Esophagus muscularis mucosa (tissue), 4 donors: ENCODE measurements around the gene GPC6. TPM values are rescaled to one million over a fixed set of nuclear protein-coding genes. Genes with fewer than 3 reads are reported as not detected.

ENCODE experiments used
- DNase-seq: peaks from one replicate; pipeline ENCODE4 v3.0.0-alpha.2; 2017; ENCODE audit errors: extremely low spot score
- H3K27ac ChIP-seq, 4 donors: fragments of 200-600 bp; sonication (generic); replicated peaks in 1 of 4; 1 replicate in 3 of 4; 2 replicates in 1 of 4; pipeline ENCODE4 v1.5.1; 2016 to 2019; ENCODE audit warnings: mild to moderate bottlenecking in 1 of 4
- H3K27me3 ChIP-seq, 4 donors: fragments of 200-600 bp; sonication (generic); one replicate each; pipeline versions ENCODE4 v1.5.1 to v1.6.0; 2016 to 2019
- H3K36me3 ChIP-seq, 4 donors: fragments of 200-600 bp; sonication (generic); one replicate each; pipeline ENCODE4 v1.5.1; 2016 to 2019
- H3K4me1 ChIP-seq, 4 donors: fragments of 200-600 bp; sonication (generic); one replicate each; pipeline ENCODE4 v1.5.1; 2016 to 2019
- H3K4me3 ChIP-seq, 4 donors: fragments of 200-600 bp; sonication (generic); 1 replicate in 2 of 4; 2 replicates in 2 of 4; pipeline ENCODE4 v1.5.1; 2016 to 2019; ENCODE audit warnings: mild to moderate bottlenecking in 4 of 4, moderate library complexity in 1 of 4
- H3K9me3 ChIP-seq, 4 donors: fragments of 200-600 bp; sonication (generic); 1 replicate in 3 of 4; 2 replicates in 1 of 4; pipeline ENCODE4 v1.5.1; 2016 to 2019
- EP300 ChIP-seq: sonication (generic); formaldehyde crosslinking; IDR thresholded peaks from one replicate; pipeline ENCODE4 v1.6.1; 2017; ENCODE audit warnings: antibody characterized with exemption
- POLR2A ChIP-seq: fragments of 450-650 bp; IDR thresholded peaks from one replicate; pipeline ENCODE4 v1.6.1; 2017; ENCODE audit warnings: antibody characterized with exemption, moderate library complexity, mild to moderate bottlenecking, low read depth
- POLR2AphosphoS5 ChIP-seq, 2 donors: sonication (generic); formaldehyde crosslinking; IDR thresholded peaks; one replicate each; pipeline ENCODE4 v1.6.1; 2017; ENCODE audit warnings: antibody characterized with exemption in 2 of 2
- WGBS: methylation state at CpG from one replicate; pipeline ENCODE4 v1.1.5; 2018; 5-methylcytosine and 5-hydroxymethylcytosine counted together
- intact Hi-C: fragments of 100-400 bp; cut with DNase I; formaldehyde crosslinking; loops from one replicate; pipeline ENCODE4 v1.15.1; 2023
- total RNA-seq, 4 donors: library from RNA; depleted of rRNA; stranded (reverse); fragments of >200 nt; gene quantifications; one replicate each; pipeline versions ENCODE4 v1.1.0 to v1.2.1, GENCODE V29; 2016
- TF ChIP-seq, protein P1 (sequence below), 3 experiments: fragments of 200-600 bp in 2 of 3; fragments of 450-650 bp in 1 of 3; sonication (generic) in 2 of 3; IDR thresholded peaks; one replicate each; pipeline ENCODE4 v1.5.1; 2017 to 2019; ENCODE audit warnings: antibody characterized with exemption in 3 of 3, mild to moderate bottlenecking in 2 of 3, moderate library complexity in 1 of 3

GPC6 gene
- total RNA-seq, 4 donors from 2014 or later, result 6.5 to 17.2 (median 13.5) TPM

DNA sequence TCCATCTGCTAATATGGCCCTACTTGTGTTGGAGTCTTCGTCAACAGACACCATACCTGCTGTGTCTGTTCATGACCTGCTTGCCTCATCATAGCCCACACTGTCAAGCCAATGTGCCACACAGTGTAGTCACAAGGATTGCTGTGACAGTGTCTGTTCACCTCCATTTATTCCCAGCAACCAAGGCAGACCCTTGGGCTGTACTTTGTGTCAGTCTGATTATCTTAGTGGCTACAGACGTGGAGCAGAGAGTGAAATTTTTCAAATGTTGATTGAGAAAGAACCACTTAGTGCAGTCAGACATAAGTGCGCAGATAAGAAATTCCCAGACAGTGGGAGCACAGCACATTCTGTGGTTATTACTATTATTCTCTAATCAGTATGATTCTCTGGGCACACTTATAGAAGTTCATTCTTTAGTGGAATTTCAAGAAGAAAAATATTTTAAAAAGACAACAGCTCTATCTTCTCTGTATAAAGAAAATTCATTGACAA is 184.6 kb downstream of the GPC6 start:
- no peak for DNase-seq
- Histone ChIP-seq H3K27ac (no peak overlapping the region), H3K36me3 (no peaks in the 10 kb centered on the region), H3K4me3 (no peak overlapping the region), H3K9me3 (no peaks in the 10 kb centered on the region), H3K4me1 (no peaks in the 10 kb centered on the region), H3K27me3 (no peaks in the 10 kb centered on the region)
- intact Hi-C loops, result no loop called here
- 88% methylated on average over 3 of the region's 3 CpGs for WGBS
- no peak for TF ChIP-seq POLR2A
- TF ChIP-seq, protein P1, sequence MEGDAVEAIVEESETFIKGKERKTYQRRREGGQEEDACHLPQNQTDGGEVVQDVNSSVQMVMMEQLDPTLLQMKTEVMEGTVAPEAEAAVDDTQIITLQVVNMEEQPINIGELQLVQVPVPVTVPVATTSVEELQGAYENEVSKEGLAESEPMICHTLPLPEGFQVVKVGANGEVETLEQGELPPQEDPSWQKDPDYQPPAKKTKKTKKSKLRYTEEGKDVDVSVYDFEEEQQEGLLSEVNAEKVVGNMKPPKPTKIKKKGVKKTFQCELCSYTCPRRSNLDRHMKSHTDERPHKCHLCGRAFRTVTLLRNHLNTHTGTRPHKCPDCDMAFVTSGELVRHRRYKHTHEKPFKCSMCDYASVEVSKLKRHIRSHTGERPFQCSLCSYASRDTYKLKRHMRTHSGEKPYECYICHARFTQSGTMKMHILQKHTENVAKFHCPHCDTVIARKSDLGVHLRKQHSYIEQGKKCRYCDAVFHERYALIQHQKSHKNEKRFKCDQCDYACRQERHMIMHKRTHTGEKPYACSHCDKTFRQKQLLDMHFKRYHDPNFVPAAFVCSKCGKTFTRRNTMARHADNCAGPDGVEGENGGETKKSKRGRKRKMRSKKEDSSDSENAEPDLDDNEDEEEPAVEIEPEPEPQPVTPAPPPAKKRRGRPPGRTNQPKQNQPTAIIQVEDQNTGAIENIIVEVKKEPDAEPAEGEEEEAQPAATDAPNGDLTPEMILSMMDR (IDR thresholded peaks at IDR 0.05), result no peak

DNA sequence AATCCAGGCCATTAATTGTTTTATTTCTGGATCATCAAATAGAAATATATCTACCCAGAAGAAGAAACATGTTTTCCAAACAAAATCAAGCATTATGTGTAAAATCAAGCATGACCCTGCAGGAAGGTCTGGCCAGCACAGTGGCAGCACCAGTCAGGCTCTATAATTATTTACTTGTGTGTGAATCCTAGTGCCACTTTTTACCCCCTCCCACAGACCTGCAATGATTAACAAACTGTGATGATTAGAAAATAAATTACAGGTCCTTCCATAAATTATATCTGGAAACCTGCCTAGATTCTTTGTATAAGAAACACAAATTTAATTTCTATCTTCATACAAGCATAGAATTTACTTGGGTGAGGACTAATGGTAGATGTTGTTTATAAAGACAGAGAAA is 186.1 kb downstream of the GPC6 start:
- H3K9me3 ChIP-seq, result no peaks in the 10 kb centered on the region
- no peaks in the 10 kb centered on the region for H3K36me3 ChIP-seq
- no peak overlapping the region for H3K4me3 ChIP-seq
- intact Hi-C loops, result no loop called here
- DNase-seq, result no peak
- H3K27me3 ChIP-seq, result no peaks in the 10 kb centered on the region
- no peak overlapping the region for H3K27ac ChIP-seq
- TF ChIP-seq POLR2AphosphoS5 (IDR thresholded peaks at IDR 0.05) (no peak), POLR2A (no peak), EP300 (no peak)
- TF ChIP-seq, protein P1 (IDR thresholded peaks at IDR 0.05), result no peak
- H3K4me1 ChIP-seq, result no peaks in the 10 kb centered on the region

DNA sequence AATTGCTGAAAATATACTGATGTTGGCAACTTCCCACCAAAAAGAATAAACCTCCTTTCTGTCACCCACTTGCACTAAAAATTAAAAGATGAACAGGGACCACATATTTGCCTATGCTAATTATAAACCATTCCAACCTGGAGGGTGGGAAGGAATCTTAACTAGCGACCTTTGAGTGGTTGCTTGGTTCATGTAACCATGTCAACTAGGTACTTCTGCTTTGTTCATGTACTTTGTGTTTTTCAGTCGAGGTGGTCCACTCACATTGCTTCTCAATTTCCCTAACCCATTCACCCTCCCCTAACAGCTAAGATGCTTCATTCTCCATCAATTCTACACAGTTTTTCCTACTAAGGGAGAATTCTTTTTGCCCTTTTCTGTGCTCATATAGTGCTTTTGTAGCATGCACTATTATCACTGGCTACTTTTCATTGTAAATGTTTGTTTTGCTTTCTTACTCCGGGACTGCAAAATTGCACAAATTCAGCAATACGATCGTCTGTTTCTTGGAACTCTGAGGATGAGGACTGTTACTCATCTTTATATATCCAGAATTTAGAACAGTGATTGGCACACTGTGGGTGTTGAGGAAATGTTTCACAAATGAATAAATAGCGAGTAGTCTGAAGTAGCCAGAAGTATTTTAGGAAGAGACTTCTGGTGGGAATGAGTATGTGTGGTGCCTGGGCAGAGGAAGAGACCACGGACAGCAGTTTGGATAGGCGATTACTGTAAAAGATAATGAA is 187.5 kb downstream of the GPC6 start:
- DNase-seq, result no peak
- Histone ChIP-seq H3K36me3 (no peaks in the 10 kb centered on the region), H3K4me1 (no peaks in the 10 kb centered on the region), H3K4me3 (no peak overlapping the region), H3K27me3 (no peaks in the 10 kb centered on the region), H3K27ac (no peak overlapping the region), H3K9me3 (no peaks in the 10 kb centered on the region)
- intact Hi-C loops, result no loop called here
- WGBS, result 82% methylated on average over 8 of the region's 8 CpGs
- no peak for TF ChIP-seq POLR2A
- no peak for TF ChIP-seq POLR2AphosphoS5 (IDR thresholded peaks at IDR 0.05)
- TF ChIP-seq, protein P1 (IDR thresholded peaks at IDR 0.05), result no peak
- TF ChIP-seq EP300, result no peak

DNA sequence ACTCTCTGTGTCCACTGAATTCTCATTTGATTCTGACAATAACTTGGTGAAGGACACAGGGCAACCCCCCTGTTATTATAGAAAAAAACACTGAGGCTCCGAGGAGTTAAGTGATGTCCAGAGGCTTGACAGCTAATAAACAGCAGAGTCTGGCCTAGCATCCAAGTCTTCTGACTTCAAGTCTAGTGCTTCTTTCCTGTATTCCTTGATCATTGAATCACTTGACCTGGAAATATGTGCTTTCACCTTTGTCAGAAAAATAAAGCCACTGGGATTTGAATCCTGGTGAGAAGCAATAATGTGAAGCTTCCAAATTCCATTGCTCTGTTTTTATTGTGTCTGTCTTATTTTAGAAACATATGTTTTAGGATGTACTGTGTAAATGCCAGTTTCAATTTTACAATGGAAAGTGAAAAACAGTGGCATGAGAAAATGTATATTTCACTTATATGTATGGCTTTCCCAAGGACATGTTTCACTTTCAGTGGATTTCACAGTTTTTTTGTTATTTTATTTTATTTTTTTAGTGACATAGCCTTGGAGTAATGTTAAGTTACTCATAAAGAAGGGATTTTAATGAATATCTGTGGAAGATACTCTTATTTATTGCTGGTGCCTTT is 190.2 kb downstream of the GPC6 start:
- 64% methylated on average over 1 of the region's 1 CpG for WGBS
- H3K27me3 ChIP-seq, result no peaks in the 10 kb centered on the region
- H3K27ac ChIP-seq, result no peak overlapping the region
- no peaks in the 10 kb centered on the region for H3K9me3 ChIP-seq
- no peak for TF ChIP-seq POLR2A
- TF ChIP-seq, protein P1 (IDR thresholded peaks at IDR 0.05), result no peak
- no peak overlapping the region for H3K4me3 ChIP-seq
- intact Hi-C loops, result no loop called here
- no peaks in the 10 kb centered on the region for H3K36me3 ChIP-seq
- DNase-seq, result no peak
- no peaks in the 10 kb centered on the region for H3K4me1 ChIP-seq

DNA sequence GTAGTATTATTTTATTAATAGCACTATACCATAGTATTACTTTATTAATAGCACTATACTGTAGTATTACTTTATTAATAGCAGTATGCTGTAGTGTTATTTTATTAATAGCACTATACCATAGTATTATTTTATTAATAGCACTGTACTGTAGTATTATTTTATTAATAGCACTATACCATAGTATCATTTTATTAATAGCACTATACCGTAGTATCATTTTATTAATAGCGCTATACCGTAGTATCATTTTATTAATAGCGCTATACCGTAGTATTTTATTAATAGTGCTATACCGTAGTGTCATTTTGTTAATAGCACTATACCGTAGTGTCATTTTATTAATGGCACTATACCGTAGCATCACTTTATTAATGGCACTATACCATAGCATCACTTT is 191.8 kb downstream of the GPC6 start:
- no peak overlapping the region for H3K27ac ChIP-seq
- intact Hi-C loops, result no loop called here

More for the DNA sequence above, 191.8 kb downstream of the GPC6 start:
- TF ChIP-seq, protein P1 (IDR thresholded peaks at IDR 0.05), result no peak
- no peak for TF ChIP-seq POLR2AphosphoS5 (IDR thresholded peaks at IDR 0.05)
- no peak for TF ChIP-seq EP300
- no peak for TF ChIP-seq POLR2A
- no peaks in the 10 kb centered on the region for H3K36me3 ChIP-seq
- no peak for DNase-seq
- H3K27me3 ChIP-seq, result no peaks in the 10 kb centered on the region
- no peak overlapping the region for H3K4me3 ChIP-seq
- 96% methylated on average over 8 of the region's 8 CpGs for WGBS
- peaks cover 0 to 6% (median 0%) of the 10 kb centered on the region in 4 donors for H3K4me1 ChIP-seq
- H3K9me3 ChIP-seq, result no peaks in the 10 kb centered on the region
